Osteoblast (primary cell): Measurements from ENCODE around the gene PLCB4. TPM values are rescaled to one million over a fixed set of nuclear protein-coding genes. Genes with fewer than 3 reads are reported as not detected.

ENCODE experiments used
- DNase-seq: peaks from one replicate; pipeline ENCODE4 v3.0.0; 2011; ENCODE audit warnings: low spot score, mixed read lengths; ENCODE audit not compliant: insufficient read length; ENCODE audit errors: missing footprints
- H2AFZ ChIP-seq: 2 replicates; pipeline ENCODE4 v1.6.0; 2011; ENCODE audit warnings: mild to moderate bottlenecking, low read length
- H3K27ac ChIP-seq: 2 replicates; pipeline ENCODE4 v1.5.1; 2011; ENCODE audit warnings: mild to moderate bottlenecking, low read depth, low read length, moderate library complexity
- H3K27me3 ChIP-seq: 2 replicates; pipeline ENCODE4 v1.6.0; 2012; ENCODE audit warnings: mild to moderate bottlenecking, control low read depth, inconsistent platforms, low read length, moderate library complexity; ENCODE audit not compliant: insufficient read depth
- H3K36me3 ChIP-seq: 2 replicates; pipeline ENCODE4 v1.5.1; 2011; ENCODE audit warnings: mild to moderate bottlenecking, low read length, control low read depth, moderate library complexity; ENCODE audit not compliant: insufficient read depth
- H3K4me1 ChIP-seq: 2 replicates; pipeline ENCODE4 v1.5.1; 2011; ENCODE audit warnings: mild to moderate bottlenecking, low read length, control low read depth, moderate library complexity; ENCODE audit not compliant: insufficient read depth
- H3K4me2 ChIP-seq: 2 replicates; pipeline ENCODE4 v1.6.0; 2011; ENCODE audit warnings: mild to moderate bottlenecking, low read length; ENCODE audit not compliant: insufficient read depth
- H3K4me3 ChIP-seq: fragments of 200-600 bp; sonication (generic); 3 replicates; pipeline ENCODE4 v1.5.1; 2012; ENCODE audit warnings: mild to moderate bottlenecking, low read length, inconsistent platforms; ENCODE audit not compliant: insufficient read depth
- H3K79me2 ChIP-seq: 2 replicates; pipeline ENCODE4 v1.6.0; 2012; ENCODE audit warnings: mild to moderate bottlenecking, low read length, control low read depth, inconsistent platforms; ENCODE audit not compliant: insufficient read depth
- H3K9me3 ChIP-seq: 2 replicates; pipeline ENCODE4 v1.5.1; 2011; ENCODE audit warnings: low read depth, low read length, control low read depth
- H4K20me1 ChIP-seq: 2 replicates; pipeline ENCODE4 v1.6.0; 2012; ENCODE audit warnings: mild to moderate bottlenecking, low read length, control low read depth; ENCODE audit not compliant: insufficient read depth
- CTCF ChIP-seq: IDR thresholded peaks from 2 replicates; pipeline ENCODE4 v1.5.1; 2011; ENCODE audit warnings: mild to moderate bottlenecking, low read depth, low read length, moderate library complexity; ENCODE audit errors: extremely low read depth
- total RNA-seq: library from RNA; depleted of rRNA; stranded (reverse); fragments of >200 nt; gene quantifications from 2 replicates; pipeline ENCODE4 v1.2.3, GENCODE V29; 2012

Gene PLCB4
- total RNA-seq, 1 donor = 13.0 TPM

GRCh38 chr20:9474835-9475415 lies 406.0 kb downstream of the PLCB4 start:
- Histone ChIP-seq H3K27me3 (no peaks in the 10 kb centered on the region), H3K27ac (peak overlapping the region; percentile 15), H3K4me2 (no peak overlapping the region), H3K4me1 (peaks cover 11% of the 10 kb centered on the region), H3K9me3 (no peaks in the 10 kb centered on the region), H3K36me3 (no peaks in the 10 kb centered on the region), H3K79me2 (no peaks in the 10 kb centered on the region), H2AFZ (no peak overlapping the region), H3K4me3 (no peak overlapping the region), H4K20me1 (no peaks in the 10 kb centered on the region)
- DNase-seq = peak; percentile 65
- TF ChIP-seq CTCF = no peak

DNA sequence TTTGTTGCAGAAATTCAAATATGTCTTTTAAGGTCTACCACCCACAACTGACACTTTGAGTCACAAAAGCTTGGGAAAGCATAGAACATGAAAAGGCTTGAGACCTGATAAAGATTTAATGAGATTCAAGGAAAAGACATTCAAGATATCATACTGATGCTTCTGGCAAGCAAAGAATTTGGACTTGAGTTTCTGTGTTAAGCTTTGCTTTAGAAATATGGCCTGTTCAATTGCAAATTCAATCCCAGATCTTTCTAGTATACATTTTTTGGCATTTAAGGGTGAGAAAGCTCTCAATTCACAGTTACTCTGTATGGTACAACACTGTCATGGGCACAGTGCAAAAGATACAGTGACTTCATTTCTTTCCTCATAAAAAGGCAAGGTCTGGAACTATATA lies 406.6 kb downstream of the PLCB4 start:
- no peaks in the 10 kb centered on the region for H3K27me3 ChIP-seq
- H3K4me2 ChIP-seq = no peak overlapping the region
- H3K9me3 ChIP-seq = no peaks in the 10 kb centered on the region
- no peaks in the 10 kb centered on the region for H3K36me3 ChIP-seq
- no peak overlapping the region for H3K4me3 ChIP-seq
- H3K27ac ChIP-seq = peak overlapping the region; percentile 15
- TF ChIP-seq CTCF = no peak
- no peaks in the 10 kb centered on the region for H4K20me1 ChIP-seq
- H3K79me2 ChIP-seq = no peaks in the 10 kb centered on the region
- no peak for DNase-seq
- H2AFZ ChIP-seq = no peak overlapping the region
- peaks cover 11% of the 10 kb centered on the region for H3K4me1 ChIP-seq

DNA sequence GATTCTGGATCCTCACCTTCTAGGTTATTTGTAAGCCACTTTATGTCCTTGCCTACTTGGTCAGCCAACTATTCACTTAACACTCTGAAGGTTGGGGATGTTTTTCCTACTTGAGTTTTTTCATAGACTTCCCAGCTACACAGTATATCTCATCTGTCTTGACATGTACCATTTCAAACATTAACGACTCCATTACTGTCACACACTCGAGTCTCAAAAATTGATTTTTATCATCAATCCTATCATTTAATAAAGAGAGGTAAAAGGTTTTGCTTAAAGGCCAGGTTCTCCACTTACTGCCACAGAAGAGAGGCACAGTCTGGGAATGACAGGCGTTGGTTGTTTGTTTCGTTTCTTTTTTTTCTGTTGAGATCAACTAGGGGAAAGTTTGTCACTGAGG lies 407.3 kb downstream of the PLCB4 start:
- Histone ChIP-seq H3K79me2 (no peaks in the 10 kb centered on the region), H3K4me3 (no peak overlapping the region)
- no peak for DNase-seq

DNA sequence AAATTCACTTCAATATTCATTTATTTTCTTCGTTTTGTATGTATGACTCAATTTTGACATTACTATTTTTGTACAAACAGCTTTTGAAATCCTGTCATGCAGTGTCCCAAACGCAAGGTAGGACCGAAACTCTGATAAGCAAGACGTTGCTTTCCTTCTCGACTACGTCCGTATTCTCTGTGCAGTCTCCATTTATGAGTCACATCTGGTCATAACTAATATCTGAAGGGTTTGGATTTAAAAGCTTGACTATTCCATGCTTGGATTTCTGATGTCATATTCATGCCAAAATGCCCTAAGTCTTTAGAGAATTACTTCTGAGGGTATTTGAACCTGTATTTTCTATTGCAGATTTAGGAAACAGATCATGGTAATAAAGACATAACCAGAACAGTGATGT lies 407.8 kb downstream of the PLCB4 start:
- no peak for DNase-seq
- Histone ChIP-seq H3K4me3 (no peak overlapping the region), H3K9me3 (no peaks in the 10 kb centered on the region), H2AFZ (no peak overlapping the region), H3K4me1 (peaks cover 11% of the 10 kb centered on the region), H3K79me2 (no peaks in the 10 kb centered on the region), H3K4me2 (no peak overlapping the region), H4K20me1 (no peaks in the 10 kb centered on the region), H3K27me3 (no peaks in the 10 kb centered on the region), H3K36me3 (no peaks in the 10 kb centered on the region), H3K27ac (no peak overlapping the region)
- TF ChIP-seq CTCF = no peak

More for the DNA sequence above, 407.3 kb downstream of the PLCB4 start:
- H3K36me3 ChIP-seq = no peaks in the 10 kb centered on the region
- no peak for TF ChIP-seq CTCF
- no peak overlapping the region for H3K4me2 ChIP-seq
- no peak overlapping the region for H2AFZ ChIP-seq
- H3K27ac ChIP-seq = no peak overlapping the region
- H4K20me1 ChIP-seq = no peaks in the 10 kb centered on the region
- no peaks in the 10 kb centered on the region for H3K9me3 ChIP-seq
- H3K4me1 ChIP-seq = peaks cover 11% of the 10 kb centered on the region
- no peaks in the 10 kb centered on the region for H3K27me3 ChIP-seq
